Measurements from ENCODE around the gene MYT1.

DNA sequence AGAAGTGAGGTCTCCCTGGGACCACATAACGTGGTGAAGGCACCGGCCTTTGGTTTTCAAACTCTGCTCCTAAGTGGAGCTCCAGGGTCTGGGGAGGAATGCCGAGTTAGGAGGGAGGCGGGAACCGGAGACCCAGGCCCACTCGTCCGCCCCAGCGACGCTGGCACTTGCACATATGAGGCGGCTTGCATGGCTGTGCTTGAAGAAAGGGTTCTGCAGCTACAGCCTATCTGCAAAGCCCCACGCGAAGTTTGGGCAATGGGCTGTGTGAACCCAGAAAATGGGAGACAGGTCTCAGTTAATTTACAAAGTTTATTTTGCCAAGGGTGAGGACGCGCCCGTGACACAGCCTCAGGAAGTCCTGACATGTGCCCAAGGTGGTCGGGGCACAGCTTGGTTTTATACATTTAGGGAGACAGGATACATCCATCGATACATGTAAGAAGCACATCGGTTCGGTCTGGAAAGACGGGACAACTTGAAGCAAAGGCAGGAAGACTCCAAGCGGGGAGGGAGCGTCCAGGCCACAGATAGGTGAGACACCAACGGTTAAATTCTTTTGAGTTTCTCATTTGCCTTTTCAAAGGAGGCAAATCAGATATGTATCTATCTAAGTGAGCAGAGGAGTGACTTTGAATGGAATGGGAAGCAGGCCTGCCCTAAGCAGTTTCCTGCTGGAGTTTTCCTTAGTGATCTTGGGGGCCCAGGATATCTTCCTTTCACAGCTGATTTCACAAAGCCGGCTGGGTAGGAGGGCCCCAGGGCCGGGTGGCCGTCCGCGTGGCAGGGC is 90.5 kb downstream of the MYT1 start:
- TF ChIP-seq RAD21 (IDR thresholded peaks at IDR 0.05; ENCODE audit: low read depth): no peak
- TF ChIP-seq, protein P1, sequence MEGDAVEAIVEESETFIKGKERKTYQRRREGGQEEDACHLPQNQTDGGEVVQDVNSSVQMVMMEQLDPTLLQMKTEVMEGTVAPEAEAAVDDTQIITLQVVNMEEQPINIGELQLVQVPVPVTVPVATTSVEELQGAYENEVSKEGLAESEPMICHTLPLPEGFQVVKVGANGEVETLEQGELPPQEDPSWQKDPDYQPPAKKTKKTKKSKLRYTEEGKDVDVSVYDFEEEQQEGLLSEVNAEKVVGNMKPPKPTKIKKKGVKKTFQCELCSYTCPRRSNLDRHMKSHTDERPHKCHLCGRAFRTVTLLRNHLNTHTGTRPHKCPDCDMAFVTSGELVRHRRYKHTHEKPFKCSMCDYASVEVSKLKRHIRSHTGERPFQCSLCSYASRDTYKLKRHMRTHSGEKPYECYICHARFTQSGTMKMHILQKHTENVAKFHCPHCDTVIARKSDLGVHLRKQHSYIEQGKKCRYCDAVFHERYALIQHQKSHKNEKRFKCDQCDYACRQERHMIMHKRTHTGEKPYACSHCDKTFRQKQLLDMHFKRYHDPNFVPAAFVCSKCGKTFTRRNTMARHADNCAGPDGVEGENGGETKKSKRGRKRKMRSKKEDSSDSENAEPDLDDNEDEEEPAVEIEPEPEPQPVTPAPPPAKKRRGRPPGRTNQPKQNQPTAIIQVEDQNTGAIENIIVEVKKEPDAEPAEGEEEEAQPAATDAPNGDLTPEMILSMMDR (IDR thresholded peaks at IDR 0.05 in 2 of 3, conservative IDR thresholded peaks at IDR 0.05 in 1 of 3; ENCODE audit: borderline replicate concordance in 1 of 3, insufficient read depth in 1 of 3, low read depth in 2 of 3, low read length in 2 of 3): no peak
- TF ChIP-seq, protein P2, sequence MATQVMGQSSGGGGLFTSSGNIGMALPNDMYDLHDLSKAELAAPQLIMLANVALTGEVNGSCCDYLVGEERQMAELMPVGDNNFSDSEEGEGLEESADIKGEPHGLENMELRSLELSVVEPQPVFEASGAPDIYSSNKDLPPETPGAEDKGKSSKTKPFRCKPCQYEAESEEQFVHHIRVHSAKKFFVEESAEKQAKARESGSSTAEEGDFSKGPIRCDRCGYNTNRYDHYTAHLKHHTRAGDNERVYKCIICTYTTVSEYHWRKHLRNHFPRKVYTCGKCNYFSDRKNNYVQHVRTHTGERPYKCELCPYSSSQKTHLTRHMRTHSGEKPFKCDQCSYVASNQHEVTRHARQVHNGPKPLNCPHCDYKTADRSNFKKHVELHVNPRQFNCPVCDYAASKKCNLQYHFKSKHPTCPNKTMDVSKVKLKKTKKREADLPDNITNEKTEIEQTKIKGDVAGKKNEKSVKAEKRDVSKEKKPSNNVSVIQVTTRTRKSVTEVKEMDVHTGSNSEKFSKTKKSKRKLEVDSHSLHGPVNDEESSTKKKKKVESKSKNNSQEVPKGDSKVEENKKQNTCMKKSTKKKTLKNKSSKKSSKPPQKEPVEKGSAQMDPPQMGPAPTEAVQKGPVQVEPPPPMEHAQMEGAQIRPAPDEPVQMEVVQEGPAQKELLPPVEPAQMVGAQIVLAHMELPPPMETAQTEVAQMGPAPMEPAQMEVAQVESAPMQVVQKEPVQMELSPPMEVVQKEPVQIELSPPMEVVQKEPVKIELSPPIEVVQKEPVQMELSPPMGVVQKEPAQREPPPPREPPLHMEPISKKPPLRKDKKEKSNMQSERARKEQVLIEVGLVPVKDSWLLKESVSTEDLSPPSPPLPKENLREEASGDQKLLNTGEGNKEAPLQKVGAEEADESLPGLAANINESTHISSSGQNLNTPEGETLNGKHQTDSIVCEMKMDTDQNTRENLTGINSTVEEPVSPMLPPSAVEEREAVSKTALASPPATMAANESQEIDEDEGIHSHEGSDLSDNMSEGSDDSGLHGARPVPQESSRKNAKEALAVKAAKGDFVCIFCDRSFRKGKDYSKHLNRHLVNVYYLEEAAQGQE (IDR thresholded peaks at IDR 0.05; ENCODE audit: low read depth): no peak
- no peak for TF ChIP-seq JUND (IDR thresholded peaks at IDR 0.05)
- TF ChIP-seq CEBPB (IDR thresholded peaks at IDR 0.05; ENCODE audit: low read depth): no peak
- no peak for TF ChIP-seq POLR2AphosphoS5 (IDR thresholded peaks at IDR 0.05; ENCODE audit: low read depth, low read length)
- no peak for TF ChIP-seq POLR2A (IDR thresholded peaks at IDR 0.05; ENCODE audit: borderline replicate concordance, extremely low read depth, insufficient read depth, insufficient read length)
- TF ChIP-seq EZH2 (IDR thresholded peaks at IDR 0.05): no peak
- TF ChIP-seq TCF7L2 (IDR thresholded peaks at IDR 0.05; ENCODE audit: borderline replicate concordance, extremely low read depth, insufficient read depth, insufficient read length): no peak
- TF ChIP-seq ZNF274 (IDR thresholded peaks at IDR 0.05; ENCODE audit: low read depth, low read length): no peak
- TF ChIP-seq EGR1 (IDR thresholded peaks at IDR 0.05; ENCODE audit: low read depth): no peak

All from HCT116 (cell line).